HepG2 (cell line): ENCODE results near the gene RAB3D. TPM values are rescaled to one million over a fixed set of nuclear protein-coding genes. Genes with fewer than 3 reads are reported as not detected.
A peak's percentile ranks its signal among the peaks of the same experiment; 100 is the strongest.

Source experiments
- ATAC-seq: fragments of 200-7000 bp; cut with Tn5 transposase; 3 replicates; pipeline ENCODE4 v1.9.1; 2020; ENCODE audit warnings: mild to moderate bottlenecking, moderate library complexity
- BruUV-seq: library from RNA; stranded (reverse); fragments of 400-500 nt; replicated peaks from 2 replicates; lab custom pipeline; 2021; lab: Mats Ljungman, UMichigan
- CTCF ChIA-PET: fragments of 300-600 bp; formaldehyde crosslinking; extraction: SDS; loops from one replicate; lab custom pipeline; 2021; ENCODE audit warnings: low total read pairs, inconsistent platforms, low intra/inter-chr PET ratio; lab: Yijun Ruan, JAX
- POLR2A ChIA-PET: fragments of 350-600 bp; sonication (Branson Sonifier 250); formaldehyde crosslinking; loops from one replicate; lab custom pipeline; 2020; ENCODE audit warnings: antibody characterized with exemption, inconsistent platforms; lab: Yijun Ruan, JAX
- DNase-seq: peaks from one replicate; pipeline ENCODE4 v3.0.0-alpha.2; 2015; ENCODE audit warnings: low spot score
- FAIRE-seq: peaks from 3 replicates; lab custom pipeline; 2011; peaks lifted over from hg19 to GRCh38; lab: Jason Lieb, UNC
- H2AFZ ChIP-seq: one replicate; pipeline ENCODE4 v1.6.1; 2011; ENCODE audit warnings: low read length, inconsistent platforms
- H3K27ac ChIP-seq: fragments of 300-600 bp; 3 replicates; pipeline ENCODE4 v1.8.0; 2011; ENCODE audit warnings: mixed run types, mild to moderate bottlenecking, mixed read lengths, low read length, inconsistent platforms; ENCODE audit not compliant: insufficient read depth; ENCODE audit errors: extremely low read length
- H3K27me3 ChIP-seq, 2 experiments: fragments of 200-600 bp in 1 of 2; 2 replicates in 1 of 2; 3 replicates in 1 of 2; pipeline versions ENCODE4 v1.6.0 to v1.8.0; 2011; ENCODE audit warnings: low read length in 2 of 2, mild to moderate bottlenecking in 2 of 2, moderate library complexity in 2 of 2, inconsistent platforms in 1 of 2; ENCODE audit not compliant: insufficient read depth in 2 of 2, control insufficient read depth in 1 of 2
- H3K36me3 ChIP-seq, 2 experiments: fragments of 200-600 bp in 1 of 2; replicated peaks in 1 of 2; 2 replicates in 1 of 2; 3 replicates in 1 of 2; pipeline versions ENCODE4 v1.5.1 to v1.8.0; 2011; ENCODE audit warnings: low read length in 2 of 2, inconsistent platforms in 1 of 2; ENCODE audit not compliant: insufficient read depth in 2 of 2, control insufficient read depth in 1 of 2
- H3K4me1 ChIP-seq: 2 replicates; pipeline ENCODE4 v1.5.1; 2012; ENCODE audit warnings: low read length, inconsistent platforms; ENCODE audit not compliant: insufficient read depth
- H3K4me2 ChIP-seq: 2 replicates; pipeline ENCODE4 v1.6.0; 2011; ENCODE audit warnings: low read depth, low read length, inconsistent platforms
- H3K4me3 ChIP-seq, 3 experiments: fragments of 200-600 bp in 1 of 3; sonication (generic), shearing (Covaris generic) in 1 of 3; replicated peaks in 1 of 3; 2 replicates each; pipeline ENCODE4 v1.5.1; 2011 to 2016; ENCODE audit warnings: low read length in 3 of 3, inconsistent platforms in 2 of 3, low read depth in 2 of 3, mild to moderate bottlenecking in 2 of 3, control low read depth in 1 of 3, mixed read lengths in 1 of 3; ENCODE audit not compliant: insufficient read depth in 1 of 3
- H3K79me2 ChIP-seq: one replicate; pipeline ENCODE4 v1.6.1; 2011; ENCODE audit warnings: low read length, inconsistent platforms; ENCODE audit not compliant: insufficient read depth
- H3K9ac ChIP-seq: 2 replicates; pipeline ENCODE4 v1.6.0; 2011; ENCODE audit warnings: mild to moderate bottlenecking, low read depth, low read length, inconsistent platforms; ENCODE audit not compliant: insufficient read depth
- H3K9me3 ChIP-seq: 2 replicates; pipeline ENCODE4 v1.5.1; 2012; ENCODE audit warnings: mild to moderate bottlenecking, low read length
- H4K20me1 ChIP-seq: 2 replicates; pipeline ENCODE4 v1.6.0; 2011; ENCODE audit warnings: inconsistent platforms, mild to moderate bottlenecking, low read length, moderate library complexity; ENCODE audit not compliant: insufficient read depth
- CBFB ChIP-seq: sonication (generic); formaldehyde crosslinking; IDR thresholded peaks from 2 replicates; pipeline ENCODE4 v1.4.0; 2020; ENCODE audit warnings: missing genetic modification reagents
- IRF1 ChIP-seq: sonication (generic); formaldehyde crosslinking; IDR thresholded peaks from 2 replicates; pipeline ENCODE4 v1.4.0; 2020; ENCODE audit warnings: low read depth, mild to moderate bottlenecking, missing genetic modification reagents
- LRRFIP1 ChIP-seq: sonication (generic); formaldehyde crosslinking; conservative IDR thresholded peaks from 2 replicates; pipeline ENCODE4 v1.4.0; 2020; ENCODE audit warnings: missing genetic modification reagents
- TCF7L2 ChIP-seq: IDR thresholded peaks from 2 replicates; pipeline ENCODE4 v1.6.1; 2011; ENCODE audit warnings: mild to moderate bottlenecking, low read depth, low read length, moderate library complexity
- ZHX2 ChIP-seq, 2 experiments: sonication (generic) in 1 of 2; formaldehyde crosslinking in 1 of 2; IDR thresholded peaks; 2 replicates each; pipeline versions ENCODE4 v1.6.1 to v1.9.0; 2014 to 2022; ENCODE audit warnings: antibody characterized with exemption in 1 of 2, borderline replicate concordance in 1 of 2, inconsistent platforms in 1 of 2, low read depth in 1 of 2, missing genetic modification reagents in 1 of 2
- ZNF264 ChIP-seq: sonication (generic); formaldehyde crosslinking; IDR thresholded peaks from 2 replicates; pipeline ENCODE4 v1.4.0; 2020; ENCODE audit warnings: missing genetic modification reagents
- ZNF564 ChIP-seq: sonication (generic); formaldehyde crosslinking; IDR thresholded peaks from 2 replicates; pipeline ENCODE4 v1.8.1; 2023; ENCODE audit warnings: mild to moderate bottlenecking, missing genetic modification reagents
- ZUFSP ChIP-seq: sonication (generic); formaldehyde crosslinking; IDR thresholded peaks from 2 replicates; pipeline ENCODE4 v1.9.0; 2021; ENCODE audit warnings: missing genetic modification reagents, mild to moderate bottlenecking, borderline replicate concordance
- WGBS: methylation state at CpG from one replicate; pipeline ENCODE4 v1.1.6; 2017; ENCODE audit warnings: low lambda C conversion rate; 5-methylcytosine and 5-hydroxymethylcytosine counted together
- in situ Hi-C: cut with HindIII; loops from 2 replicates; pipeline ENCODE4 v1.10.0; 2017; ENCODE audit warnings: low pct_unique_long_range_greater_than_20kb; ENCODE audit not compliant: extremely low pct_ligation_motif_present
- intact Hi-C: fragments of 100-400 bp; cut with micrococcal nuclease; formaldehyde crosslinking; loops from one replicate; pipeline ENCODE4 v1.10.0; 2022; ENCODE audit not compliant: unreplicated experiment
- polyA plus RNA-seq, 8 experiments: library from polyadenylated mRNA; depleted of rRNA in 3 of 8; stranded (reverse) in 7 of 8; unstranded in 1 of 8; fragments of >200 nt; fragmentation: Illumina TruSeq in 4 of 8; extraction: Trizol in 4 of 8; gene quantifications; 2 replicates each; pipeline versions ENCODE4 v1.2.1 to v1.2.3, GENCODE V29; 2011 to 2016; ENCODE audit warnings: low read depth in 4 of 8, missing spikeins in 1 of 8, mixed read lengths in 1 of 8; ENCODE audit not compliant: insufficient read depth in 1 of 8
- total RNA-seq, 5 experiments: library from RNA; depleted of rRNA; stranded (reverse); fragments of >200 nt; fragmentation: Illumina TruSeq; extraction: Trizol; gene quantifications; 2 replicates each; pipeline ENCODE4 v1.2.3, GENCODE V29; 2016; ENCODE audit warnings: low read depth in 1 of 5

RAB3D gene
- total and polyA plus RNA-seq, 2 of the 13 experiments (the other 11 are each of a cell fraction or from before 2014, with no cell fraction given): 2.0 to 16.1 TPM

GRCh38 chr19:11383706-11384048, 44.2 kb upstream of the RAB3D start (continued):
- TF ChIP-seq ZUFSP: no peak
- TF ChIP-seq, all 625 proteins: peak for 9

GRCh38 chr19:11382898-11383705, 43.6 kb upstream of the RAB3D start:
- ATAC-seq (peak; percentile 37), DNase-seq (peak; percentile 70), FAIRE-seq (peak; percentile 26)
- WGBS: no CpG with 5 or more reads among the region's 65 CpGs
- in situ Hi-C loops: loop anchor here (5.0 kb wide), 2 partner anchors 39 to 99 kb away; partner anchors contain the start of gene ELAVL3
- peak overlapping the region; percentile 46 for H3K27ac ChIP-seq
- no peaks in the 10 kb centered on the region for H3K27me3 ChIP-seq
- H3K79me2 ChIP-seq: no peaks in the 10 kb centered on the region
- H3K4me2 ChIP-seq: peak overlapping the region; percentile 91
- peak overlapping the region; percentile 51 to 77 (median 65) for H3K4me3 ChIP-seq
- BruUV-seq: no TSS peak
- ChIA-PET POLR2A (interaction anchor here (1.0 to 2.6 kb wide), 8 partner anchors 8 to 215 kb away, joined by 3 to 51 read pairs (median 5); partner anchors contain the start of genes CCDC159, ODAD3, PRKCSH and RGL3), CTCF (interaction anchor here (1.0 to 2.4 kb wide), 4 partner anchors 53 to 63 kb away, joined by 3 to 9 read pairs (median 4); partner anchors contain the start of genes ODAD3 and PRKCSH)
- intact Hi-C loops: loop anchor here (5.0 kb wide), 1 partner anchor 39 kb away; no protein-coding TSS in a partner anchor
- no peak overlapping the region for H2AFZ ChIP-seq
- no peaks in the 10 kb centered on the region for H4K20me1 ChIP-seq
- no peaks in the 10 kb centered on the region for H3K9me3 ChIP-seq
- H3K9ac ChIP-seq: peak overlapping the region; percentile 34; the same call in 1 of the 2 replicates
- no peaks in the 10 kb centered on the region for H3K36me3 ChIP-seq
- H3K4me1 ChIP-seq: peaks cover 49% of the 10 kb centered on the region
- TF ChIP-seq LRRFIP1 (CRISPR knock-in tag) (no peak), ZNF264 (no peak), ZNF564 (CRISPR knock-in tag) (no peak), ZHX2 (IDR thresholded peaks at IDR 0.05; ENCODE audit: low read depth) (no peak), ZHX2 (CRISPR knock-in tag; IDR thresholded peaks at IDR 0.05; ENCODE audit: borderline replicate concordance) (no peak), CBFB (0 out of 2 replicates have a peak, but pooled peaks have one; percentile 29), TCF7L2 (no peak), IRF1 (no peak)
